ENCODE data around the gene CIITA. TPM values are rescaled to one million over a fixed set of nuclear protein-coding genes. Genes with fewer than 3 reads are reported as not detected.

The CIITA gene
- total RNA-seq, 2 donors from 2014 or later: 25.2 to 31.0 TPM

DNA sequence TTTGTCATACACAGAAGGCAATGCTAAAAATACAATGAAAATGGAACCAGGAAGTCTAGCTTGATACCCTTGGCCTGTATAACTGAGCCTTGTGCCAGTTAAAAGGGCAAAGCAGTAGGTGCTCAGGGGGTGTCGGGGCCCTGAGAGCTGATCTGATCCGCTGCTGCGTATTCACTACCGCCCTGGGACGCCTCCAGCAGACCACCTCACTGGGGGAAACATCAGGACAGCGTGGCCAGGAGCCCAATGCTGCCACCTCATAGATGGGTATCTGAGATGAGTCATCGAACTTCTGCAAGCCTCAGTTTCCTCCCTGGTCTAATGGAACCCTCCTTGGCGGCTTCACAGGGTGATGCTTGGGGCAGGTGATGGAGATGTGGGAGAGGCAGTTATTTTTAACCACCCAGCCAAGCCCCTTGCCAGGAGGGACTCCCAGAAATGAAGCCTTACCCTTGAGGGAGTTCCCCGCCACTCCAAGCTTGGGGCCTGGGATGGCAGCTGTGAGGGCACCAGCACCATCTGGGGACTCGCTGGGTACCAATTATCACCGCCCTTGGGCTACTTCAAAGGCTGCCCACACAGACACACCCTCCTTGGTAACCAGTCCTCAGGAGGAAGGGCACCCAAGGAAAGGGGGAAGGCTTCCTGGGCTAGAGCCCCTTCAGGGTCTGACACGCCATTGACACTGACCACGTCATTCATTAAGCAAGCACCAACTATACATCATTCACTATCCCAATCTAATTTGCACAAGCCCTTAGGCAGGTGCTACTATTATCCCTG, 57.5 kb downstream of the CIITA start:
- H3K27me3 ChIP-seq (replicated peaks; ENCODE audit: insufficient read depth): no peaks in the 10 kb centered on the region
- no peak overlapping the region for H3K27ac ChIP-seq
- no peak overlapping the region for H3K4me3 ChIP-seq
- ATAC-seq (ENCODE audit: insufficient number of reproducible peaks, low FRiP score, low read depth) (no peak), DNase-seq (ENCODE audit: low spot score) (no peak)
- TF ChIP-seq, protein P1, sequence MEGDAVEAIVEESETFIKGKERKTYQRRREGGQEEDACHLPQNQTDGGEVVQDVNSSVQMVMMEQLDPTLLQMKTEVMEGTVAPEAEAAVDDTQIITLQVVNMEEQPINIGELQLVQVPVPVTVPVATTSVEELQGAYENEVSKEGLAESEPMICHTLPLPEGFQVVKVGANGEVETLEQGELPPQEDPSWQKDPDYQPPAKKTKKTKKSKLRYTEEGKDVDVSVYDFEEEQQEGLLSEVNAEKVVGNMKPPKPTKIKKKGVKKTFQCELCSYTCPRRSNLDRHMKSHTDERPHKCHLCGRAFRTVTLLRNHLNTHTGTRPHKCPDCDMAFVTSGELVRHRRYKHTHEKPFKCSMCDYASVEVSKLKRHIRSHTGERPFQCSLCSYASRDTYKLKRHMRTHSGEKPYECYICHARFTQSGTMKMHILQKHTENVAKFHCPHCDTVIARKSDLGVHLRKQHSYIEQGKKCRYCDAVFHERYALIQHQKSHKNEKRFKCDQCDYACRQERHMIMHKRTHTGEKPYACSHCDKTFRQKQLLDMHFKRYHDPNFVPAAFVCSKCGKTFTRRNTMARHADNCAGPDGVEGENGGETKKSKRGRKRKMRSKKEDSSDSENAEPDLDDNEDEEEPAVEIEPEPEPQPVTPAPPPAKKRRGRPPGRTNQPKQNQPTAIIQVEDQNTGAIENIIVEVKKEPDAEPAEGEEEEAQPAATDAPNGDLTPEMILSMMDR (IDR thresholded peaks at IDR 0.05): no peak
- H3K36me3 ChIP-seq: no peaks in the 10 kb centered on the region
- no peaks in the 10 kb centered on the region for H3K9me3 ChIP-seq
- H3K4me1 ChIP-seq (ENCODE audit: control insufficient read depth in 1 of 2, low read depth in 2 of 2): peaks cover 50 to 85% of the 10 kb centered on the region in 2 donors

DNA sequence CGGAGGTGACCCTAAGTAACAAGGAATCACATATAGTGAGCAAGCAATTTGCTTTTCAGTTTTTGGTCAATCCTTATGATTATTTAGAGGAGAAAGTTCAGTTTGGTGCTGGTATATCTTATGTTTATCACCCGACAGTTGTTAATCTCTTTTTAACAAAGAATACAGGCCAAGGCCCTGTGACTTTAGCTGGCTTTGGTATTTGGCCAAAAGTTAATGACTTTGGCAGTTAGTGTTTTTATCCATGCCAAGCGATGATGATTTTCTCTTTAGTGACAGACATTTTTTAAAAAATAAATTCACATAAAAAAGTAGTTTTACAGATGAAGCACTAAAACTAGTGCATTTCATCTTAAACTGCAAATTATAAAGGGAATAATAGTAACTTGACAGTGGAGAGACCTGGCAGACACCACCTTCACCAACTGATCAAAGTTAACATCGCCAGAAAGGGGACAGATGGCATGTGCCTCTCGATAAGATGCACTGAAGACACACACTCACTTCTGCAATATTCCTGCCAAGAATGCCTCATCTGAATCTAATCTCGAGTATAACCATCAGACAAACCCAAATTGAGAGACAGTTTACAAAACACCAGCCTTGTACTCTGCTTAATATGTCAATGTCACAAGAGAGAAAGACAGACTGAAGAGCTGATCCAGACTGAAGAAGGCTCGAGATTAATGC, 58.4 kb downstream of the CIITA start:
- H3K27ac ChIP-seq: no peak overlapping the region
- peaks cover 51 to 85% of the 10 kb centered on the region in 2 donors for H3K4me1 ChIP-seq (ENCODE audit: control insufficient read depth in 1 of 2, low read depth in 2 of 2)
- no peaks in the 10 kb centered on the region for H3K9me3 ChIP-seq
- H3K27me3 ChIP-seq (replicated peaks; ENCODE audit: insufficient read depth): no peaks in the 10 kb centered on the region
- ATAC-seq (ENCODE audit: insufficient number of reproducible peaks, low FRiP score, low read depth): no peak
- H3K4me3 ChIP-seq: no peak overlapping the region
- no peaks in the 10 kb centered on the region for H3K36me3 ChIP-seq
- DNase-seq (ENCODE audit: low spot score): no peak
- TF ChIP-seq, protein P1 (IDR thresholded peaks at IDR 0.05): no peak

DNA sequence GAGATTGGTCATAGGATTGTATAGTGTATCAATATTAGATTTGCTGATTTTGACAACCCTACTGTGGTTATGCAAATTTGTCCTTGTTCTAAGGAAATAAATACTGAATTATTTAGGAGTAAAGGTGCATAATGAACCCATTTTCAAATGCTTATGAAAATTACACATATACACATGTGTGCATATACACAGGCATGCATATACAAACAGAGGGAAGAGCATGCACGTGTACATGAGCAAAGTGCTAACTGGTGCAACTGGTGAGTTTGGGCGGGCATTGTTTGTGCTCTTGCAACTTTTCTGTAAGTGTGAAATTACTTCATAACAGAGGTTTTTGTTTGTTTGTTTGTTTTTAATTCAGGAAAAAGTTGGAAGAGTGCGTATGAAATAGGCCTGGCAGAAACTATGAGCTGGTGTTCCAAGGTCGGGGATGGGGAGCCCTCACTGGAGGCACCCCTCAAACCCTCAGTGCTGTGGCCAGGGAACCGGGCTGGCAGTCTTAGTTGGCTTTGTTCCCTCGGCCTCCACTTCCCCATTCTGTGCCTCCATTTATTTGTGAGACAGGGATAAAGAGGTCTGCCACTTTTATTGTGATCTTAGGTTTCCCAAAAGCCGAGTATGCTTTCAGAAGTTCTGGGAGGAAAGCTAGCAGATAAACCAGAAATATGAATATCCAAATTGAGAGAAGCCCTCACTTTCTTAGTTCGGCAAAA, 59.4 kb downstream of the CIITA start:
- H3K4me3 ChIP-seq: peak overlapping the region; percentile 68

DNA sequence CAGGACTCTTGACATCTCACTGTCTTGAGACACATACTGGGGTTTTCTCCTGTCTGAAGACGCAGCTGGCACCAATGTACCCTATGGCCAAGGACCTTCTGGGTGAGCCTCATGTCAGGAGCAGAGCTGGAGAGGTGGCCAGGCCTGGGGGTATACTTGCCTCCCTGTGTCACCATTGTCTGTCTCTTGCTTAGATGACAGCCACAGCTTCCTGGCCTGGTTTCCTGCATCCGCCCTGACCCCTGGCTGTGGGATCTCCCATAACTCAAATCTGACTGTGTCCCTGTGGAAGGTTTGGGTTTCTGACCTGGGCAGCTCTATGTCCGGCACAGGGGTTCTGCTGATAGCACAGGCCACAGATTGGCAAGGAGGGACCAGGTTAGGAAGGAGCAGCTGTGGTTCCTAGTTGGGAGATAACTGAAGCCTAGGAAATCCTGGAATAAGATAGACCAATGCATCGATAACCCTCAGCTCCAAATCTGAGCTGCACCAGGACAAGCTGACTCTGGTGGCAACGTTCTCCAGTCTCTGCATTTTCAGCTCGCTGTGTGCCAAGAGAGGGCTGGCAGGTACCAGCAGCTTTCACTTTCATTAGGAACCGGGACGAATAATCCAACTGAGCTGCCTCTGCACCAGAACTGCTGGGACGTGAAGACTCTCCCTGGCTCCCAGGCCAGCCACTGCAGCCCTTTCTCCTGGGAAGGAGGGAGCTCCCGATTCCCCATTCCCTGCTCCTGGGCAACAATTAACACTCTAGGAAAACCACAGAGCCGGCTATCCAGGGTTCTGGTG, 60.3 kb downstream of the CIITA start:
- Histone ChIP-seq H3K4me3 (peak overlapping the region; percentile 68), H3K27me3 (replicated peaks; ENCODE audit: insufficient read depth) (no peaks in the 10 kb centered on the region), H3K36me3 (no peaks in the 10 kb centered on the region), H3K4me1 (ENCODE audit: control insufficient read depth in 1 of 2, low read depth in 2 of 2) (peaks cover 54 to 81% of the 10 kb centered on the region in 2 donors), H3K27ac (peak overlapping the region; percentile 21 to 59), H3K9me3 (no peaks in the 10 kb centered on the region)
- ATAC-seq (ENCODE audit: insufficient number of reproducible peaks, low FRiP score, low read depth) (no peak), DNase-seq (ENCODE audit: low spot score) (no peak)
- TF ChIP-seq, protein P1 (IDR thresholded peaks at IDR 0.05): no peak

More for the DNA sequence above, 59.4 kb downstream of the CIITA start:
- H3K36me3 ChIP-seq: no peaks in the 10 kb centered on the region
- TF ChIP-seq, protein P1 (IDR thresholded peaks at IDR 0.05): no peak
- H3K9me3 ChIP-seq: no peaks in the 10 kb centered on the region
- DNase-seq (ENCODE audit: low spot score) (no peak), ATAC-seq (ENCODE audit: insufficient number of reproducible peaks, low FRiP score, low read depth) (no peak)
- peak overlapping the region in 1 of 2 donors; percentile 59 for H3K27ac ChIP-seq
- H3K27me3 ChIP-seq (replicated peaks; ENCODE audit: insufficient read depth): no peaks in the 10 kb centered on the region
- H3K4me1 ChIP-seq (ENCODE audit: control insufficient read depth in 1 of 2, low read depth in 2 of 2): peaks cover 54 to 81% of the 10 kb centered on the region in 2 donors
